Sigmoid colon (tissue), 7 donors: ENCODE measurements around the gene CTSD. TPM values are rescaled to one million over a fixed set of nuclear protein-coding genes. Genes with fewer than 3 reads are reported as not detected.
A peak's percentile ranks its signal among the peaks of the same experiment; 100 is the strongest.

ENCODE experiments used
- DNase-seq: peaks from one replicate; pipeline ENCODE4 v3.0.0-alpha.2; 2019
- H3K27ac ChIP-seq, 4 donors: fragments of 200-600 bp; sonication (generic); one replicate each; pipeline ENCODE4 v1.5.1; 2016 to 2019; ENCODE audit warnings: mild to moderate bottlenecking in 1 of 4
- H3K27me3 ChIP-seq, 3 donors: fragments of 200-600 bp; sonication (generic); one replicate each; pipeline ENCODE4 v1.5.1; 2019; ENCODE audit warnings: mild to moderate bottlenecking in 1 of 3
- H3K36me3 ChIP-seq, 4 donors: fragments of 200-600 bp; sonication (generic); one replicate each; pipeline ENCODE4 v1.5.1; 2016 to 2019
- H3K4me1 ChIP-seq, 4 donors: fragments of 200-600 bp; sonication (generic); one replicate each; pipeline ENCODE4 v1.5.1; 2017 to 2019
- H3K4me3 ChIP-seq, 4 donors: fragments of 200-600 bp; sonication (generic); one replicate each; pipeline ENCODE4 v1.5.1; 2017 to 2019; ENCODE audit warnings: mild to moderate bottlenecking in 2 of 4, moderate library complexity in 1 of 4
- H3K9me3 ChIP-seq, 4 donors: fragments of 200-600 bp in 3 of 4; sonication (generic) in 3 of 4; one replicate each; pipeline versions ENCODE4 v1.5.1 to v1.6.1; 2013 to 2019
- CTCF ChIP-seq, 4 experiments: fragments of 450-650 bp in 3 of 4; fragments of 200-600 bp in 1 of 4; IDR thresholded peaks; one replicate each; pipeline ENCODE4 v1.5.1; 2016 to 2019; ENCODE audit warnings: antibody characterized with exemption in 4 of 4, mild to moderate bottlenecking in 3 of 4, moderate library complexity in 2 of 4
- EP300 ChIP-seq, 4 donors: sonication (generic); formaldehyde crosslinking; IDR thresholded peaks; one replicate each; pipeline ENCODE4 v1.6.1; 2017; ENCODE audit warnings: antibody characterized with exemption in 4 of 4
- POLR2A ChIP-seq, 2 donors: fragments of 450-650 bp; IDR thresholded peaks; one replicate each; pipeline ENCODE4 v1.6.1; 2016; ENCODE audit warnings: antibody characterized with exemption in 2 of 2, mild to moderate bottlenecking in 2 of 2, moderate library complexity in 2 of 2
- POLR2AphosphoS5 ChIP-seq, 4 donors: sonication (generic); formaldehyde crosslinking; IDR thresholded peaks; one replicate each; pipeline ENCODE4 v1.6.1; 2017; ENCODE audit warnings: antibody characterized with exemption in 4 of 4
- WGBS, 2 donors: extraction: QIAGEN DNeasy Blood & Tissue Kit; methylation state at CpG; one replicate each; pipeline ENCODE4 v1.1.7; 2013; 5-methylcytosine and 5-hydroxymethylcytosine counted together
- intact Hi-C: fragments of 100-400 bp; cut with DNase I; formaldehyde crosslinking; loops from one replicate; pipeline ENCODE4 v1.15.1; 2023
- polyA plus RNA-seq, 3 donors: library from polyadenylated mRNA; stranded (reverse); fragments of 200-250 nt; gene quantifications; one replicate each; pipeline ENCODE4 v1.2.3, GENCODE V29; 2013
- total RNA-seq, 4 donors: library from RNA; depleted of rRNA; stranded (reverse); fragments of >200 nt; gene quantifications; one replicate each; pipeline ENCODE4 v1.1.0, GENCODE V29; 2016
- donor health status: healthy with polysubstance abuse.
- donor health status: Bipolar disorder and iron deficiency.
- donor health status: healthy.

Gene CTSD
- total and polyA plus RNA-seq, 7 donors = 173 to 1,586 (median 222) TPM

- Histone ChIP-seq H3K27me3 (peaks cover 20 to 33% (median 23%) of the 10 kb centered on the region in 3 donors), H3K36me3 (peaks cover 0 to 25% (median 16%) of the 10 kb centered on the region in 4 donors), H3K9me3 (no peaks in the 10 kb centered on the region), H3K4me1 (peaks cover 0 to 25% (median 15%) of the 10 kb centered on the region in 4 donors), H3K27ac (no peak overlapping the region), H3K4me3 (peak overlapping the region in 1 of 4 donors; percentile 24)
- TF ChIP-seq POLR2AphosphoS5 (IDR thresholded peaks at IDR 0.05) (no peak), CTCF (IDR thresholded peaks at IDR 0.05) (no peak), EP300 (IDR thresholded peaks at IDR 0.05) (no peak), POLR2A (IDR thresholded peaks at IDR 0.05) (no peak)
- DNase-seq = no peak
- intact Hi-C loops = loop anchor here (10.0 kb wide), 1 partner anchor 655 kb away; the partner anchor contains the start of gene TSSC4
- 22 to 41% methylated on average over 25 of the region's 25 CpGs for WGBS, 2 donors
Observed at GRCh38 chr11:1749395-1750351, 14.1 kb downstream of the CTSD start.

DNA sequence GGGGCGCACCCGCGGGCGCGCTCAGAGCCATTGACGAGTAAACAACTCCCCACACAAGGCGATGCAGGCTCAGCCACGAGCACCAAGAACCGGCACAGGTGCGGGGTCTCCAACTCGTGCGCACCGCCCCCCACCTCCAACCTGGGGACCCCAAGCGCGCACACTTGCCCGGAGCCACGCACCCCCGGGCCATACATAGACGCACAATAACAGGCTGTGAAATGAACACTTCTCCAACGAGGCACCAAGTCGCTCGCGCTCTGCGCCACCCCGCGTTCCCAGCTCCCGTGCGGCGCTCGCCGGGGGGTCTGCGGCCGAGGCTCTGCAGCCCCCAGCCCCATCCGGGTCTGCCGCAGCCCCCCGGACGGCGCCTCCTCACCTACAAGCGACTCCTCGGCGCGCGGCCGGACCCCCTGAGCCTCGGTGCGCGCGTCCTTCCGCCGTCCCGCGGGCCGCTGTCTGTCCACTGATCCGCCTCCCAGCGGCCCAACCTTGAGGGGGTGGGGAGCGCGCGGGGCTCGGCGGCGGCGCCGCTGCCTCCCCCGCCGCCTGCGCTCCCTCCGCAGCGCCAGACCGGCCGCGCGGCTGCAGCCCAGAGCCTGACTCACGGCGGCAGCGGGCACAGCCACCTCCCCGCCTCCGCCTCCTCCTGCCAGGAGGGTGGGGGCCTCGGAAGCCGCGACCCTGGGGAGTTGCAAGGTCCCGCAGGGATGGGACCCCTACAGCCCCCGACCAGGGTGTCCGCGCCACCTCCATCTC is 14.9 kb downstream of the CTSD start:
- WGBS, 2 donors = 2 to 5% methylated on average over 84 of the region's 84 CpGs
- Histone ChIP-seq H3K27ac (no peak overlapping the region), H3K4me1 (peaks cover 0 to 25% (median 15%) of the 10 kb centered on the region in 4 donors), H3K9me3 (no peaks in the 10 kb centered on the region), H3K27me3 (peaks cover 20 to 33% (median 23%) of the 10 kb centered on the region in 3 donors), H3K36me3 (peaks cover 0 to 17% (median 12%) of the 10 kb centered on the region in 4 donors), H3K4me3 (peak overlapping the region in 1 of 4 donors; percentile 24)
- TF ChIP-seq POLR2A (IDR thresholded peaks at IDR 0.05) = no peak
- no peak for TF ChIP-seq EP300 (IDR thresholded peaks at IDR 0.05)
- no peak for TF ChIP-seq POLR2AphosphoS5 (IDR thresholded peaks at IDR 0.05)
- no peak for TF ChIP-seq CTCF (IDR thresholded peaks at IDR 0.05)
- no peak for DNase-seq
- intact Hi-C loops = no loop called here

- H3K9me3 ChIP-seq = no peaks in the 10 kb centered on the region
- peaks cover 20 to 33% (median 23%) of the 10 kb centered on the region in 3 donors for H3K27me3 ChIP-seq
- H3K4me3 ChIP-seq = peak overlapping the region in 1 of 4 donors; percentile 24
- no peak overlapping the region for H3K27ac ChIP-seq
- 47 to 49% methylated on average over 72 of the region's 72 CpGs for WGBS, 2 donors
- peaks cover 0 to 8% (median 4%) of the 10 kb centered on the region in 4 donors for H3K36me3 ChIP-seq
- peak; percentile 66 for DNase-seq
- TF ChIP-seq POLR2AphosphoS5 (IDR thresholded peaks at IDR 0.05) = no peak
- TF ChIP-seq EP300 (IDR thresholded peaks at IDR 0.05) = no peak
- TF ChIP-seq POLR2A (IDR thresholded peaks at IDR 0.05) = no peak
- TF ChIP-seq CTCF (IDR thresholded peaks at IDR 0.05) = no peak
- intact Hi-C loops = no loop called here
- H3K4me1 ChIP-seq = peaks cover 0 to 25% (median 15%) of the 10 kb centered on the region in 4 donors
Observed at GRCh38 chr11:1747753-1748635, 15.7 kb downstream of the CTSD start.
